SK-N-SH (cell line): Measurements from ENCODE around the gene MEF2A. TPM values are rescaled to one million over a fixed set of nuclear protein-coding genes. Genes with fewer than 3 reads are reported as not detected.

Experiments
- CTCF ChIA-PET: fragments of 300-600, 350-600 bp; formaldehyde crosslinking; extraction: SDS; loops from one replicate; lab custom pipeline; 2021; lab: Yijun Ruan, JAX
- POLR2A ChIA-PET: fragments of 350-600 bp; sonication (Branson Sonifier 250); formaldehyde crosslinking; extraction: SDS; loops from one replicate; lab custom pipeline; 2020; ENCODE audit warnings: antibody characterized with exemption, inconsistent platforms; lab: Yijun Ruan, JAX
- DNase-seq: peaks from one replicate; pipeline ENCODE4 v3.0.0; 2012
- H2AFZ ChIP-seq: fragments of 200-600 bp; sonication (generic); 2 replicates; pipeline ENCODE4 v1.8.1; 2016; ENCODE audit warnings: antibody characterized with exemption, mild to moderate bottlenecking, low read depth
- H3F3A ChIP-seq: fragments of 200-600 bp; sonication (generic); replicated peaks from 2 replicates; pipeline ENCODE3; 2016; ENCODE audit warnings: antibody characterized with exemption, mild to moderate bottlenecking; ENCODE audit not compliant: insufficient read depth
- H3K27ac ChIP-seq, 2 experiments: fragments of 200-500 bp in 1 of 2; fragments of 200-600 bp in 1 of 2; sonication (Bioruptor generic) in 1 of 2; sonication (generic), shearing (Covaris generic) in 1 of 2; 2 replicates each; pipeline versions ENCODE4 v1.5.1 to v1.6.1; 2014 to 2016; ENCODE audit warnings: low read depth in 2 of 2, inconsistent platforms in 1 of 2, low read length in 1 of 2, mild to moderate bottlenecking in 1 of 2, mixed read lengths in 1 of 2
- H3K27me3 ChIP-seq: fragments of 200-600 bp; sonication (generic), shearing (Covaris generic); 2 replicates; pipeline ENCODE4 v1.6.1; 2016; ENCODE audit warnings: mixed run types; ENCODE audit not compliant: insufficient read depth
- H3K36me3 ChIP-seq, 2 experiments: fragments of 200-500 bp in 1 of 2; fragments of 200-600 bp in 1 of 2; sonication (Bioruptor generic) in 1 of 2; sonication (generic) in 1 of 2; replicated peaks in 1 of 2; 2 replicates each; pipeline versions ENCODE3 to v1.5.1; 2014 to 2016; ENCODE audit warnings: low read length in 1 of 2, mild to moderate bottlenecking in 1 of 2; ENCODE audit not compliant: insufficient read depth in 2 of 2, control insufficient read depth in 1 of 2
- H3K4me1 ChIP-seq, 2 experiments: fragments of 200-500 bp in 1 of 2; fragments of 200-600 bp in 1 of 2; sonication (Bioruptor generic) in 1 of 2; sonication (generic), shearing (Covaris generic) in 1 of 2; 2 replicates each; pipeline versions ENCODE4 v1.5.1 to v1.6.1; 2014 to 2016; ENCODE audit warnings: low read depth in 1 of 2, low read length in 1 of 2, mixed run types in 1 of 2; ENCODE audit not compliant: insufficient read depth in 2 of 2, control insufficient read depth in 1 of 2
- H3K4me2 ChIP-seq: fragments of 200-600 bp; sonication (generic), shearing (Covaris generic); 2 replicates; pipeline ENCODE4 v1.6.1; 2017; ENCODE audit warnings: mixed run types
- H3K4me3 ChIP-seq, 2 experiments: fragments of 200-500 bp in 1 of 2; fragments of 200-600 bp in 1 of 2; sonication (Bioruptor generic) in 1 of 2; sonication (generic), shearing (Covaris generic) in 1 of 2; 2 replicates each; pipeline versions ENCODE4 v1.5.1 to v1.8.1; 2014 to 2016; ENCODE audit warnings: low read depth in 2 of 2, inconsistent platforms in 1 of 2, low read length in 1 of 2, mild to moderate bottlenecking in 1 of 2, mixed read lengths in 1 of 2, moderate library complexity in 1 of 2
- H3K79me2 ChIP-seq: fragments of 200-600 bp; sonication (generic); 2 replicates; pipeline ENCODE4 v1.8.1; 2017; ENCODE audit warnings: mild to moderate bottlenecking; ENCODE audit not compliant: insufficient read depth
- H3K9ac ChIP-seq: fragments of 200-600 bp; sonication (generic); 2 replicates; pipeline ENCODE4 v1.6.1; 2017; ENCODE audit warnings: mixed run types
- H3K9me2 ChIP-seq: fragments of 200-600 bp; sonication (generic); 2 replicates; pipeline ENCODE4 v1.6.1; 2017; ENCODE audit warnings: mixed run types
- H3K9me3 ChIP-seq: fragments of 200-600 bp; sonication (generic); 2 replicates; pipeline ENCODE4 v1.6.1; 2017; ENCODE audit warnings: mixed run types, mild to moderate bottlenecking, moderate library complexity
- H4K20me1 ChIP-seq: fragments of 200-600 bp; sonication (generic); 2 replicates; pipeline ENCODE4 v1.6.1; 2017; ENCODE audit warnings: mild to moderate bottlenecking, mixed run types; ENCODE audit not compliant: insufficient read depth
- CHD2 ChIP-seq: fragments of 150-350 bp; IDR thresholded peaks from 2 replicates; pipeline ENCODE4 v1.6.1; 2018; ENCODE audit warnings: low read length; ENCODE audit not compliant: partially characterized antibody
- GATA2 ChIP-seq: sonication (generic); formaldehyde crosslinking; IDR thresholded peaks from 2 replicates; pipeline ENCODE4 v1.5.0; 2020; ENCODE audit warnings: mild to moderate bottlenecking, missing genetic modification reagents
- PBX3 ChIP-seq: IDR thresholded peaks from 2 replicates; pipeline ENCODE4; 2012
- REST ChIP-seq: IDR thresholded peaks from 2 replicates; pipeline ENCODE4 v1.6.1; 2012; ENCODE audit warnings: mild to moderate bottlenecking, low read depth, low read length, moderate library complexity
- SIN3A ChIP-seq: IDR thresholded peaks from 2 replicates; pipeline ENCODE4 v1.6.1; 2012; ENCODE audit warnings: low read depth, mild to moderate bottlenecking, low read length, moderate library complexity, borderline replicate concordance
- SMC3 ChIP-seq: IDR thresholded peaks from 2 replicates; pipeline ENCODE4 v1.6.1; 2012; ENCODE audit warnings: low read depth, low read length, improper control_type of control experiment
- USF1 ChIP-seq: IDR thresholded peaks from 2 replicates; pipeline ENCODE4 v1.4.0; 2012; ENCODE audit warnings: low read depth, borderline replicate concordance
- WGBS: methylation state at CpG from one replicate; pipeline ENCODE4 v1.1.6; 2017; ENCODE audit warnings: low lambda C conversion rate; 5-methylcytosine and 5-hydroxymethylcytosine counted together
- polyA plus RNA-seq, 3 experiments: library from polyadenylated mRNA; depleted of rRNA; stranded (reverse); fragments of >200 nt; gene quantifications; 2 replicates each; pipeline ENCODE4 v1.2.3, GENCODE V29; 2012
- TF ChIP-seq, protein P1 (sequence below): fragments of 150-350 bp; IDR thresholded peaks from 2 replicates; pipeline ENCODE4 v1.6.1; 2017; ENCODE audit warnings: antibody characterized with exemption, low read length, low read depth, borderline replicate concordance

MEF2A gene
- polyA plus RNA-seq, 1 of the 3 experiments (the other 2 are of a cell fraction), result 20.9 TPM

DNA sequence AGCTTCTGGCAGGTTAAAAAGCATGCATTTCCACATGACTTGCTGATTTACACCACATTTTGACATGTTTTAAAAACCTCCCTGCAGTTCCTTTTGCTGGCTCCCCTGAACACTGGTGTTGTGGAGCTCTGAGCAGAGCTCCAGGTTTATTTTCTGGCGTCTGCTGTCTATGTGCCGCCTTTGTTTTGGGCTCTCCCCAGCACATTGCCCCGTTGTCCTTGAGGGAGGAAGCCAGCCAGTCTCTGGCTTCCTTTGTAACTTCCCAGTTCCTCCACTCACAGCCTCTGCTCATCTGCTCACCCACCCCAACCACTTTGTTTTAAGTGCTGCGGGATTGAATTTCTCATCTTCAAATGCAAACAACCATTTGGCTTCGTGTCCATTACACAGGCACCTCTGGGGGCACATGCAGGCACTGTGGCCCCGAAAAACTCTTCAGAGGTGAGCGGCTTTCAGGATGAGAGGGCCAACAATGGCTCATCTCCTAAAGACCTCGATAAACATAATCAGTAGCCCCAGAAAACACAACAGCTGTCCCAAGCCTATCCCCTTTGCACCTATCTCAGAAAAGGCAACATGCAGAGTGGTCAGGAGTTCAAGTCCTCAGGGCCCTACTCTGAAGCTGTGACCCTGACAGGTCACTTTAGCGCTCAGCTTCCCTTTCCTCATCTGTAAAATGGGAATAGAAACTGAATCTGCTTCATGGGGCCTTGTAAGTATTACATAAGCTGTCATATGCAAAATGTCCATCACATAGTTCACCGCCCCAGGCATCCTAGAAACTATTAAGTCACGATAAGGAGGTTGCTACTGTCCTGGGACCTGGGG lies 1.3 kb upstream of the MEF2A start:
- POLR2A ChIA-PET, result interaction anchor here (1.2 kb wide), 1 partner anchor 57 kb away, joined by 3 read pairs; no protein-coding TSS in a partner anchor
- Histone ChIP-seq H3K36me3 (no peaks in the 10 kb centered on the region), H3K27ac (peak overlapping the region in 1 of 2 experiments; percentile 16; a peak in 1 of 4 replicates), H3K4me1 (peaks cover 8 to 19% of the 10 kb centered on the region in 2 experiments; a peak in 3 of 4 replicates)
- TF ChIP-seq SMC3 (no peak), REST (no peak), PBX3 (no peak), SIN3A (no peak), GATA2 (CRISPR knock-in tag) (no peak), CHD2 (no peak), USF1 (no peak)
- TF ChIP-seq, protein P1, sequence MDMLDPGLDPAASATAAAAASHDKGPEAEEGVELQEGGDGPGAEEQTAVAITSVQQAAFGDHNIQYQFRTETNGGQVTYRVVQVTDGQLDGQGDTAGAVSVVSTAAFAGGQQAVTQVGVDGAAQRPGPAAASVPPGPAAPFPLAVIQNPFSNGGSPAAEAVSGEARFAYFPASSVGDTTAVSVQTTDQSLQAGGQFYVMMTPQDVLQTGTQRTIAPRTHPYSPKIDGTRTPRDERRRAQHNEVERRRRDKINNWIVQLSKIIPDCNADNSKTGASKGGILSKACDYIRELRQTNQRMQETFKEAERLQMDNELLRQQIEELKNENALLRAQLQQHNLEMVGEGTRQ, result no peak
- TF ChIP-seq, all 33 proteins: peak for 0
- no peaks in the 10 kb centered on the region for H3K9me2 ChIP-seq
- peak overlapping the region; percentile 93; the same call in 1 of the 2 replicates for H2AFZ ChIP-seq
- H3K79me2 ChIP-seq, result peaks cover 31% of the 10 kb centered on the region
- H3K9ac ChIP-seq, result no peak overlapping the region; the same call in 1 of the 2 replicates
- no peaks in the 10 kb centered on the region for H3K27me3 ChIP-seq
- CTCF ChIA-PET, result interaction anchor here (1.8 kb wide), 1 partner anchor 140 kb away, joined by 4 read pairs; no protein-coding TSS in a partner anchor
- 90% methylated on average over 11 of the region's 11 CpGs for WGBS
- no peak for DNase-seq
- peaks cover 27% of the 10 kb centered on the region for H4K20me1 ChIP-seq
- H3K4me2 ChIP-seq, result peak overlapping the region; percentile 63; the same call in 1 of the 2 replicates
- H3F3A ChIP-seq, result peaks cover 12% of the 10 kb centered on the region
- H3K4me3 ChIP-seq, result peak overlapping the region in 1 of 2 experiments; percentile 91; a peak in 2 of 4 replicates
- no peaks in the 10 kb centered on the region for H3K9me3 ChIP-seq
